AG10803 (cell line): Measurements from ENCODE around the gene TTLL5.
"Not testable (repeated sequence)": the region's sequence is repeated elsewhere in the genome, so short reads cannot be mapped to it uniquely, and the experiment has no call there.

Experiments used
- DNase-seq: peaks from one replicate; pipeline ENCODE4 v3.0.0; 2010; ENCODE audit warnings: low read depth
- H3K4me3 ChIP-seq: 2 replicates; pipeline ENCODE4 v1.5.1; 2011; ENCODE audit warnings: mild to moderate bottlenecking, low read length, control low read depth
- TF ChIP-seq, protein P1 (sequence below): conservative IDR thresholded peaks from 2 replicates; pipeline ENCODE4 v1.5.1; 2011; ENCODE audit warnings: mild to moderate bottlenecking, low read length, control low read depth, inconsistent platforms

Gene TTLL5

GRCh38 chr14:75915045-75915444 is 254.0 kb downstream of the TTLL5 start:
- no peak for DNase-seq
- TF ChIP-seq, protein P1, sequence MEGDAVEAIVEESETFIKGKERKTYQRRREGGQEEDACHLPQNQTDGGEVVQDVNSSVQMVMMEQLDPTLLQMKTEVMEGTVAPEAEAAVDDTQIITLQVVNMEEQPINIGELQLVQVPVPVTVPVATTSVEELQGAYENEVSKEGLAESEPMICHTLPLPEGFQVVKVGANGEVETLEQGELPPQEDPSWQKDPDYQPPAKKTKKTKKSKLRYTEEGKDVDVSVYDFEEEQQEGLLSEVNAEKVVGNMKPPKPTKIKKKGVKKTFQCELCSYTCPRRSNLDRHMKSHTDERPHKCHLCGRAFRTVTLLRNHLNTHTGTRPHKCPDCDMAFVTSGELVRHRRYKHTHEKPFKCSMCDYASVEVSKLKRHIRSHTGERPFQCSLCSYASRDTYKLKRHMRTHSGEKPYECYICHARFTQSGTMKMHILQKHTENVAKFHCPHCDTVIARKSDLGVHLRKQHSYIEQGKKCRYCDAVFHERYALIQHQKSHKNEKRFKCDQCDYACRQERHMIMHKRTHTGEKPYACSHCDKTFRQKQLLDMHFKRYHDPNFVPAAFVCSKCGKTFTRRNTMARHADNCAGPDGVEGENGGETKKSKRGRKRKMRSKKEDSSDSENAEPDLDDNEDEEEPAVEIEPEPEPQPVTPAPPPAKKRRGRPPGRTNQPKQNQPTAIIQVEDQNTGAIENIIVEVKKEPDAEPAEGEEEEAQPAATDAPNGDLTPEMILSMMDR = no peak
- H3K4me3 ChIP-seq = no peak overlapping the region

DNA sequence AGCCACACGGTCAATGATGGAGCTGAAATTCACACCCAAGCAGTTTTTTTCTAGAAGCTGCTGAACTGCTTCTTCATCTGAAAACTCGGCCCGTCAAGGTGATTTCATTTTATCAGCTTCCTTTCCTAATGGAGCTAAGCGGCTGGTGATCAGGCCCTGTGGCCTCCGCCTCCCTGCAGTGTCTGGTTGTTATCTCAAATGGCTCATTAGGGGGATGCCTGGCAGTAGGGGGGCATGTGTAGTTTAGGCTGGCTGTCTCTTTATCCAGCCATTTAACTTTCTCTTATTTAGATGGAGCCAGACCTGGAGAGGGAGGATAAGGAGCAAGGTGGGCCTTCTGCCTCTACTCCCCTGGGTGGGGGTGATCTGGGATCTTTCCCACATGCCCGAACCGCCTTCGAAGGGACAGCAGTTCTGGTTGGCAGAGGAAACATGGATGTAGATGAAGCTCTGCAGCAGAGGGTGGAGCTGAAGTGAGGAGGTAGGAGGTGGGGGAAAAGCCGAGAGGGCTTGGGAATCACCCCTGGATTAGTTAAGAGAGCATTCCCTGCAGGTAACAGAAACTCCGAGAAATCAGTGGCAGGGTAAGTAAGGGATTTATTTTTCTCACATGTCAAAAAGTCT is 256.4 kb downstream of the TTLL5 start:
- no peak for DNase-seq
- TF ChIP-seq, protein P1 = no peak
- H3K4me3 ChIP-seq = no peak overlapping the region

GRCh38 chr14:75917946-75918335 is 256.9 kb downstream of the TTLL5 start:
- DNase-seq = no peak
- no peak overlapping the region for H3K4me3 ChIP-seq
- TF ChIP-seq, protein P1 = no peak

- H3K4me3 ChIP-seq, DNase-seq: not testable (repeated sequence)
Observed at GRCh38 chr14:75920421-75920820, 259.4 kb downstream of the TTLL5 start.

DNA sequence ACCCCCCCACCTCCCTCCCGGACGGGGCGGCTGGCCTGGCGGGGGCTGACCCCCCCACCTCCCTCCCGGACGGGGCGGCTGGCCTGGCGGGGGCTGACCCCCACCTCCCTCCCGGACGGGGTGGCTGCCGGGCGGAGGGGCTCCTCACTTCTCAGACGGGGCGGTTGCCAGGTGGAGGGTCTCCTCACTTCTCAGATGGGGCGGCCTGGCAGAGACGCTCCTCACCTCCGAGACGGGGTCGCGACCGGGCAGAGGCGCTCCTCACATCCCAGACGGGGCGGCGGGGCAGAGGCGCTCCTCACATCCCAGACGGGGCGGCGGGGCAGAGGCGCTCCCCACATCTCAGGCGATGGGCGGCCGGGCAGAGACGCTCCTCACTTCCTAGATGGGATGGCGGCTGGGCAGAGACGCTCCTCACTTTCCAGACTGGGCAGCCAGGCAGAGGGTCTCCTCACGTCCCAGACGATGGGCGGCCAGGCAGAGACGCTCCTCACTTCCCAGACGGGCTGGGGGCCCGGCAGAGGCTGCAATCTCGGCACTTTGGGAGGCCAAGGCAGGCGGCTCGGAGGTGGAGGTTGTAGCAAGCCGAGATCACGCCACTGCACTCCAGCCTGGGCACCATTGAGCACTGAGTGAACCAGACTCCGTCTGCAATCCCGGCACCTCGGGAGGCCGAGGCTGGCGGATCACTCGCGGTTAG is 264.2 kb downstream of the TTLL5 start:
- H3K4me3 ChIP-seq = not testable (repeated sequence)

GRCh38 chr14:75926431-75927115 is 265.5 kb downstream of the TTLL5 start:
- TF ChIP-seq, protein P1 = no peak
- H3K4me3 ChIP-seq = no peak overlapping the region
- DNase-seq = no peak

More for the DNA sequence above, 264.2 kb downstream of the TTLL5 start:
- DNase-seq = not testable (repeated sequence)

DNA sequence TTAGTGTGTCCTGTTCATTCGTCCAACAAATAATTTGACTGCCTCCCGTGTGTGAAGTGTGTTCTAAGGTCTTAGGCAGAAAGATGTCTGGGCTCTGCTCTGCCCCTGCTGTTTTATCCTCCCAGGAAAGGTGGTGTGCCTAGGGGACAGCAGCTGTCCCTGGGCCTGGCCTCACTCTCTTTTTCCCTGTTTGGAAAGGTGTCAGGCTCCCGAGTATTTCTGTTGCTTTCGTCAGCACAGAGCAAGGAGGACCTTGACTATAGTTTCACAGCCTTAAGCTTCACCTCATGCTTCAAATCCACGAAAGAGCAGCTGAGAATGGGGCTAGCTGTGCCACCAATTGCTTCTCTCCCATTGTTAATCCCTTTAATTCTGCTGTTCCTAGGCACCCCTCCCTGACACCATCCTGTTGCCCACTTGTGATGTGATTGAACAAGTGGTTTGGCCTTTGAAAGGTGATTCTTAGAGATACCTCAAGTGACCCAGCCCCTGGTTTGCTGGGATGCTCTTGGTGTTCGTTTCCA is 266.6 kb downstream of the TTLL5 start:
- DNase-seq = no peak
- TF ChIP-seq, protein P1 = no peak
- H3K4me3 ChIP-seq = no peak overlapping the region

DNA sequence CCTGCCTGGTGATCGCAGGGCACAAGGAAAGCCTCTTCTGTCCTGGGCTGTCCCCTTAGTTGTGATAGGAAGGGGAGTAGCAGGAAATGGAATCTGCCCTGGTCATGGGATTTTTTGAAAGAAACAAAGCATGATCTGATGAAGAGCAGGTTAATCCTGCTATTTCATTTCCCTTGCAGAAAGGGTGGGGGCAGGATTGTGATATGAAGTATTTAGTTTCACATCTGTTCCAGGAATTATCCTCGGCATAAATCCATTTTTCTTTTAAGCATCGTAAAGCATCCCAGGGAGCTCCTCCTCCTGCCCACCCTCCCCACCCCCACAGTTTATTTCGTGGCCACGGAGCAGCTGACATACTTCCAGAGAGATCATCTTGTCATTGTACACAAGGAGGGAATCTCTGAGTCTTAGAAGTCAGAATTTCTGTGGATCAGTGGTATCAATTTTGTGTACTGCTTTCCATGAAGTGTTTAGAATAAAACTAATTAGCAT is 267.7 kb downstream of the TTLL5 start:
- peak; percentile 4 for DNase-seq
- H3K4me3 ChIP-seq = no peak overlapping the region
- TF ChIP-seq, protein P1 = no peak
